Measurements from ENCODE around the gene GNG7. TPM values are rescaled to one million over a fixed set of nuclear protein-coding genes. Genes with fewer than 3 reads are reported as not detected.
"Not testable (repeated sequence)": the region's sequence is repeated elsewhere in the genome, so short reads cannot be mapped to it uniquely, and the experiment has no call there.

The GNG7 gene
- total RNA-seq, 1 donor from 2014 or later = 11.3 TPM

- no peaks in the 10 kb centered on the region for H3K27me3 Mint-ChIP-seq
- H3K36me3 Mint-ChIP-seq (ENCODE audit: insufficient read depth) = no peaks in the 10 kb centered on the region
- H3K27ac Mint-ChIP-seq = no peak overlapping the region
- DNase-seq (ENCODE audit: low spot score, unreplicated experiment) = no peak
- TF ChIP-seq CTCF (IDR thresholded peaks at IDR 0.05; ENCODE audit: unreplicated experiment) = no peak
- H3K4me3 Mint-ChIP-seq (ENCODE audit: low read depth) = no peak overlapping the region
- H3K4me1 Mint-ChIP-seq (ENCODE audit: low read depth) = peaks cover 2% of the 10 kb centered on the region
- no peaks in the 10 kb centered on the region for H3K9me3 Mint-ChIP-seq (ENCODE audit: low read depth)
Measured at GRCh38 chr19:2512523-2513431, 189.7 kb downstream of the GNG7 start.

GRCh38 chr19:2511991-2512390, 190.5 kb downstream of the GNG7 start:
- peaks cover 5% of the 10 kb centered on the region for H3K4me1 Mint-ChIP-seq (ENCODE audit: low read depth)

GRCh38 chr19:2511570-2511969, 190.9 kb downstream of the GNG7 start:
- peaks cover 6% of the 10 kb centered on the region for H3K4me1 Mint-ChIP-seq (ENCODE audit: low read depth)
- no peaks in the 10 kb centered on the region for H3K27me3 Mint-ChIP-seq
- TF ChIP-seq CTCF (IDR thresholded peaks at IDR 0.05; ENCODE audit: unreplicated experiment) = no peak
- no peak overlapping the region for H3K4me3 Mint-ChIP-seq (ENCODE audit: low read depth)
- no peaks in the 10 kb centered on the region for H3K9me3 Mint-ChIP-seq (ENCODE audit: low read depth)
- no peaks in the 10 kb centered on the region for H3K36me3 Mint-ChIP-seq (ENCODE audit: insufficient read depth)
- H3K27ac Mint-ChIP-seq = no peak overlapping the region
- DNase-seq (ENCODE audit: low spot score, unreplicated experiment) = no peak

More at GRCh38 chr19:2511991-2512390, 190.5 kb downstream of the GNG7 start:
- H3K4me3 Mint-ChIP-seq (ENCODE audit: low read depth) = no peak overlapping the region
- H3K27me3 Mint-ChIP-seq = no peaks in the 10 kb centered on the region
- H3K36me3 Mint-ChIP-seq (ENCODE audit: insufficient read depth) = no peaks in the 10 kb centered on the region
- H3K9me3 Mint-ChIP-seq (ENCODE audit: low read depth) = no peaks in the 10 kb centered on the region
- H3K27ac Mint-ChIP-seq = no peak overlapping the region
- DNase-seq (ENCODE audit: low spot score, unreplicated experiment) = no peak
- no peak for TF ChIP-seq CTCF (IDR thresholded peaks at IDR 0.05; ENCODE audit: unreplicated experiment)

- no peak overlapping the region for H3K4me3 Mint-ChIP-seq (ENCODE audit: low read depth)
- H3K4me1 Mint-ChIP-seq (ENCODE audit: low read depth) = peaks cover 7% of the 10 kb centered on the region
- DNase-seq (ENCODE audit: low spot score, unreplicated experiment) = no peak
- H3K27ac Mint-ChIP-seq = no peak overlapping the region
- no peak for TF ChIP-seq CTCF (IDR thresholded peaks at IDR 0.05; ENCODE audit: unreplicated experiment)
- H3K9me3 Mint-ChIP-seq (ENCODE audit: low read depth) = no peaks in the 10 kb centered on the region
- no peaks in the 10 kb centered on the region for H3K36me3 Mint-ChIP-seq (ENCODE audit: insufficient read depth)
- H3K27me3 Mint-ChIP-seq = no peaks in the 10 kb centered on the region
Measured at GRCh38 chr19:2509096-2509495, 193.4 kb downstream of the GNG7 start.

- peak; percentile 34 for DNase-seq (ENCODE audit: low spot score, unreplicated experiment)
- H3K9me3 Mint-ChIP-seq (ENCODE audit: low read depth) = no peaks in the 10 kb centered on the region
- H3K4me1 Mint-ChIP-seq (ENCODE audit: low read depth) = peaks cover 15% of the 10 kb centered on the region
- peak overlapping the region; percentile 93 for H3K27ac Mint-ChIP-seq
- H3K4me3 Mint-ChIP-seq (ENCODE audit: low read depth) = peak overlapping the region; percentile 20
- no peak for TF ChIP-seq CTCF (IDR thresholded peaks at IDR 0.05; ENCODE audit: unreplicated experiment)
- H3K36me3 Mint-ChIP-seq (ENCODE audit: insufficient read depth) = no peaks in the 10 kb centered on the region
- H3K27me3 Mint-ChIP-seq = no peaks in the 10 kb centered on the region
Measured at GRCh38 chr19:2507109-2507508, 195.4 kb downstream of the GNG7 start.

GRCh38 chr19:2506656-2507055, 195.8 kb downstream of the GNG7 start:
- not testable (repeated sequence) for DNase-seq (ENCODE audit: low spot score, unreplicated experiment); H3K4me3 Mint-ChIP-seq (ENCODE audit: low read depth); H3K36me3 Mint-ChIP-seq (ENCODE audit: insufficient read depth); H3K27me3 Mint-ChIP-seq; H3K9me3 Mint-ChIP-seq (ENCODE audit: low read depth)
- H3K4me1 Mint-ChIP-seq (ENCODE audit: low read depth) = peaks cover 15% of the 10 kb centered on the region
- H3K27ac Mint-ChIP-seq = peak overlapping the region; percentile 93
